GM19099 (cell line): ENCODE data around the gene EMSY.

ENCODE experiments used
- POLR2A ChIP-seq: IDR thresholded peaks from 3 replicates; pipeline ENCODE4 v1.6.1; 2011; ENCODE audit warnings: low read depth; ENCODE audit not compliant: insufficient read length; ENCODE audit errors: extremely low read depth

EMSY gene

GRCh38 chr11:76444384-76445120, at the start of gene EMSY:
Gene EMSY (plus strand): TSS chr11:76445018. CDS start chr11:76446939, 1,921 bp downstream.
- peak; percentile 98 for TF ChIP-seq POLR2A

GRCh38 chr11:76395296-76395695, 49.5 kb upstream of the EMSY start:
- TF ChIP-seq POLR2A = no peak

GRCh38 chr11:76397383-76397782, 47.4 kb upstream of the EMSY start:
- no peak for TF ChIP-seq POLR2A

- no peak for TF ChIP-seq POLR2A
Measured at GRCh38 chr11:76400967-76401366, 43.9 kb upstream of the EMSY start.

- TF ChIP-seq POLR2A = no peak
Measured at GRCh38 chr11:76406359-76406758, 38.5 kb upstream of the EMSY start.

- TF ChIP-seq POLR2A = no peak
Measured at GRCh38 chr11:76408171-76408965, 36.5 kb upstream of the EMSY start.

- TF ChIP-seq POLR2A = no peak
Measured at GRCh38 chr11:76410851-76411357, 33.9 kb upstream of the EMSY start.

- no peak for TF ChIP-seq POLR2A
Measured at GRCh38 chr11:76415073-76415472, 29.7 kb upstream of the EMSY start.

- TF ChIP-seq POLR2A = no peak
Measured at GRCh38 chr11:76419896-76420295, 24.9 kb upstream of the EMSY start.

- TF ChIP-seq POLR2A = no peak
Measured at GRCh38 chr11:76424379-76424778, 20.4 kb upstream of the EMSY start.

GRCh38 chr11:76424891-76425290, 19.9 kb upstream of the EMSY start:
- no peak for TF ChIP-seq POLR2A

- TF ChIP-seq POLR2A = no peak
Measured at GRCh38 chr11:76426660-76427059, 18.2 kb upstream of the EMSY start.

- no peak for TF ChIP-seq POLR2A
Measured at GRCh38 chr11:76436020-76436419, 8.8 kb upstream of the EMSY start.

GRCh38 chr11:76443268-76443980, 1.4 kb upstream of the EMSY start:
- TF ChIP-seq POLR2A = no peak

- no peak for TF ChIP-seq POLR2A
Measured at GRCh38 chr11:76444065-76444383, 794 bp upstream of the EMSY start.

- no peak for TF ChIP-seq POLR2A
Measured at GRCh38 chr11:76445121-76446084, 585 bp downstream of the EMSY start.
